HepG2 (cell line): ENCODE data around the gene NDC80. TPM values are rescaled to one million over a fixed set of nuclear protein-coding genes. Genes with fewer than 3 reads are reported as not detected.

Experiments
- BCLAF1 ChIP-seq: fragments of 450-650 bp; IDR thresholded peaks from 2 replicates; pipeline ENCODE4 v1.6.1; 2017; ENCODE audit warnings: mild to moderate bottlenecking
- EEA1 ChIP-seq: sonication (generic); formaldehyde crosslinking; IDR thresholded peaks from 2 replicates; pipeline ENCODE4 v1.5.1; 2020; ENCODE audit warnings: mild to moderate bottlenecking, missing genetic modification reagents, borderline replicate concordance
- KLF13 ChIP-seq: sonication (generic); formaldehyde crosslinking; IDR thresholded peaks from 2 replicates; pipeline ENCODE4 v1.4.0; 2020; ENCODE audit warnings: mild to moderate bottlenecking, missing genetic modification reagents
- NR1H2 ChIP-seq: sonication (generic); formaldehyde crosslinking; IDR thresholded peaks from 2 replicates; pipeline ENCODE4 v1.8.1; 2022; ENCODE audit warnings: low read depth, missing genetic modification reagents, borderline replicate concordance
- YEATS4 ChIP-seq: sonication (generic); formaldehyde crosslinking; IDR thresholded peaks from 2 replicates; pipeline ENCODE4 v1.4.0; 2020; ENCODE audit warnings: missing genetic modification reagents, borderline replicate concordance
- ZNF253 ChIP-seq: sonication (generic); formaldehyde crosslinking; IDR thresholded peaks from 2 replicates; pipeline ENCODE4 v1.8.0; 2022; ENCODE audit warnings: mild to moderate bottlenecking, missing genetic modification reagents, borderline replicate concordance
- ZNF317 ChIP-seq: sonication (generic); formaldehyde crosslinking; IDR thresholded peaks from 2 replicates; pipeline ENCODE4 v1.5.0; 2020; ENCODE audit warnings: mild to moderate bottlenecking, missing genetic modification reagents
- ZNF354B ChIP-seq: sonication (generic); formaldehyde crosslinking; IDR thresholded peaks from 2 replicates; pipeline ENCODE4 v1.8.0; 2022; ENCODE audit warnings: mild to moderate bottlenecking, missing genetic modification reagents
- ZNF564 ChIP-seq: sonication (generic); formaldehyde crosslinking; IDR thresholded peaks from 2 replicates; pipeline ENCODE4 v1.8.1; 2023; ENCODE audit warnings: mild to moderate bottlenecking, missing genetic modification reagents
- ZNF646 ChIP-seq: sonication (generic); formaldehyde crosslinking; IDR thresholded peaks from 2 replicates; pipeline ENCODE4 v1.9.0; 2021; ENCODE audit warnings: mild to moderate bottlenecking, missing genetic modification reagents
- polyA plus RNA-seq, 8 experiments: library from polyadenylated mRNA; depleted of rRNA in 3 of 8; stranded (reverse) in 7 of 8; unstranded in 1 of 8; fragments of >200 nt; fragmentation: Illumina TruSeq in 4 of 8; extraction: Trizol in 4 of 8; gene quantifications; 2 replicates each; pipeline versions ENCODE4 v1.2.1 to v1.2.3, GENCODE V29; 2011 to 2016; ENCODE audit warnings: low read depth in 4 of 8, missing spikeins in 1 of 8, mixed read lengths in 1 of 8; ENCODE audit not compliant: insufficient read depth in 1 of 8
- total RNA-seq, 5 experiments: library from RNA; depleted of rRNA; stranded (reverse); fragments of >200 nt; fragmentation: Illumina TruSeq; extraction: Trizol; gene quantifications; 2 replicates each; pipeline ENCODE4 v1.2.3, GENCODE V29; 2016; ENCODE audit warnings: low read depth in 1 of 5
- TF ChIP-seq, protein P1 (sequence below): sonication (generic); formaldehyde crosslinking; IDR thresholded peaks from 2 replicates; pipeline ENCODE4 v1.5.1; 2020; ENCODE audit warnings: mild to moderate bottlenecking, missing genetic modification reagents
- TF ChIP-seq, protein P2 (sequence below): sonication (generic); formaldehyde crosslinking; IDR thresholded peaks from 2 replicates; pipeline ENCODE4 v1.8.1; 2022; ENCODE audit warnings: low read depth, mild to moderate bottlenecking, missing genetic modification reagents

Gene NDC80
- total and polyA plus RNA-seq, 2 of the 13 experiments (the other 11 are each of a cell fraction or from before 2014, with no cell fraction given) = 9.6 to 33.0 TPM

GRCh38 chr18:2655178-2655953 is 84.0 kb downstream of the NDC80 start, which contains the start of gene SMCHD1 (continued):
- TF ChIP-seq NR1H2 (CRISPR knock-in tag) (no peak), ZNF646 (CRISPR knock-in tag) (no peak), ZNF564 (CRISPR knock-in tag) (0 out of 2 replicates have a peak, but pooled peaks have one; percentile 51), ZNF354B (no peak), ZNF253 (peak; percentile 56; the same call in 1 of the 2 replicates), BCLAF1 (no peak), EEA1 (CRISPR knock-in tag) (no peak), YEATS4 (peak; percentile 89), ZNF317 (peak; percentile 60; the same call in 1 of the 2 replicates), KLF13 (CRISPR knock-in tag) (no peak)
- TF ChIP-seq, protein P1, sequence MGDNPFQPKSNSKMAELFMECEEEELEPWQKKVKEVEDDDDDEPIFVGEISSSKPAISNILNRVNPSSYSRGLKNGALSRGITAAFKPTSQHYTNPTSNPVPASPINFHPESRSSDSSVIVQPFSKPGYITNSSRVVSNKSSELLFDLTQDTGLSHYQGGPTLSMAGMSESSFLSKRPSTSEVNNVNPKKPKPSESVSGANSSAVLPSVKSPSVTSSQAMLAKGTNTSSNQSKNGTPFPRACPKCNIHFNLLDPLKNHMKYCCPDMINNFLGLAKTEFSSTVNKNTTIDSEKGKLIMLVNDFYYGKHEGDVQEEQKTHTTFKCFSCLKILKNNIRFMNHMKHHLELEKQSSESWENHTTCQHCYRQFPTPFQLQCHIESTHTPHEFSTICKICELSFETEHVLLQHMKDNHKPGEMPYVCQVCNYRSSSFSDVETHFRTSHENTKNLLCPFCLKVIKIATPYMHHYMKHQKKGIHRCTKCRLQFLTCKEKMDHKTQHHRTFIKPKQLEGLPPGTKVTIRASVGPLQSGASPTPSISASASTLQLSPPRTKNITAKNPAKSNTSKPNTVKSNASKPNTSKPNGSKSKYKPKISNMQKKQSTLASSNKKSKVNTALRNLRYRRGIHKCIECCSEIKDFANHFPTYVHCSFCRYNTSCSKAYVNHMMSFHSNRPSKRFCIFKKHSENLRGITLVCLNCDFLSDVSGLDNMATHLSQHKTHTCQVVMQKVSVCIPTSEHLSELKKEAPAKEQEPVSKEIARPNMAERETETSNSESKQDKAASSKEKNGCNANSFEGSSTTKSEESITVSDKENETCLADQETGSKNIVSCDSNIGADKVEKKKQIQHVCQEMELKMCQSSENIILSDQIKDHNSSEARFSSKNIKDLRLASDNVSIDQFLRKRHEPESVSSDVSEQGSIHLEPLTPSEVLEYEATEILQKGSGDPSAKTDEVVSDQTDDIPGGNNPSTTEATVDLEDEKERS (CRISPR knock-in tag) = peak; percentile 62; the same call in 1 of the 2 replicates
- TF ChIP-seq, protein P2, sequence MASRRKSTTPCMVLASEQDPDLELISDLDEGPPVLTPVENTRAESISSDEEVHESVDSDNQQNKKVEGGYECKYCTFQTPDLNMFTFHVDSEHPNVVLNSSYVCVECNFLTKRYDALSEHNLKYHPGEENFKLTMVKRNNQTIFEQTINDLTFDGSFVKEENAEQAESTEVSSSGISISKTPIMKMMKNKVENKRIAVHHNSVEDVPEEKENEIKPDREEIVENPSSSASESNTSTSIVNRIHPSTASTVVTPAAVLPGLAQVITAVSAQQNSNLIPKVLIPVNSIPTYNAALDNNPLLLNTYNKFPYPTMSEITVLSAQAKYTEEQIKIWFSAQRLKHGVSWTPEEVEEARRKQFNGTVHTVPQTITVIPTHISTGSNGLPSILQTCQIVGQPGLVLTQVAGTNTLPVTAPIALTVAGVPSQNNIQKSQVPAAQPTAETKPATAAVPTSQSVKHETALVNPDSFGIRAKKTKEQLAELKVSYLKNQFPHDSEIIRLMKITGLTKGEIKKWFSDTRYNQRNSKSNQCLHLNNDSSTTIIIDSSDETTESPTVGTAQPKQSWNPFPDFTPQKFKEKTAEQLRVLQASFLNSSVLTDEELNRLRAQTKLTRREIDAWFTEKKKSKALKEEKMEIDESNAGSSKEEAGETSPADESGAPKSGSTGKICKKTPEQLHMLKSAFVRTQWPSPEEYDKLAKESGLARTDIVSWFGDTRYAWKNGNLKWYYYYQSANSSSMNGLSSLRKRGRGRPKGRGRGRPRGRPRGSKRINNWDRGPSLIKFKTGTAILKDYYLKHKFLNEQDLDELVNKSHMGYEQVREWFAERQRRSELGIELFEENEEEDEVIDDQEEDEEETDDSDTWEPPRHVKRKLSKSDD (CRISPR knock-in tag) = peak; percentile 53; the same call in 1 of the 2 replicates
